ENCODE results near the gene TLR4.

TLR4 gene

DNA sequence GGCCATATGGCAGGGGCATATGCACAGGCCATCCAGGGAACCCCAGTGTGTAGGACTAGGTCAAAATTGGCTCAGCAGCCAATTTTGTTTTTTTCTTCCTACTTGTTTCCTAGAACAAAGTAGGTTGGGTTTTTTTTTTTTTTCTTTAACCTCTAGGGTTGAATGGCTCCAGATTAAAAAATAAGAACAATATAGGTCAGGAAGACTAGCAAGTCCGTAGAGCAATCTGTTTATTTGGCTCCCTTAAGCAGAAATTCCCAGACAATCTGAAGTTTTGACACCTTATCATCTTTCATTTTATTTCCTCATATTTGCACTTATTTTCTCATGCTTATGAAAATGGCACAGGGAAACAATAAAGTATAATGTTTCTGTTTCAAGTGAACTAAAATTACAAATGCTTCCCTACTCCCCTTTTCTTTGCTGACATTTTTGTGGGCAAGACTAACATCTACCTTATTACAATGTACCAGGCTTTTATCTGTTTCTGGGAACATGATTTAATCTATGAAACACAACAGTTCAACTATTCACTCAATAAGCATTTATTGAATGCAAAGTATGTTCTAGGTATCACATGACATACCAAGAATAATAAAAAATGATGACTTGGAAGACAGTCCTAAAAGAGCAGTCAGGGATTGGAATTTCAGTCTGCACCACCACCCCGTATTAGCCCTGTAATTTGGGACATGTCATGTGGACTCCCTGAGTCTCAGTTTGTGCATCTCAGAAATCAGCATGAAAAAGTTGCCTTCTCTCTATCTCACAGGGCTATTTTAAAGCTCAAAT is 30.5 kb downstream of the TLR4 start:
- DNase-seq (ENCODE audit: extremely low spot score), result no peak
- ChIA-PET CTCF (interaction anchor here (1.5 kb wide), 1 partner anchor 31 kb away, joined by 5 read pairs; no protein-coding TSS in a partner anchor), POLR2A (no interaction called here)
- TF ChIP-seq, protein P1, sequence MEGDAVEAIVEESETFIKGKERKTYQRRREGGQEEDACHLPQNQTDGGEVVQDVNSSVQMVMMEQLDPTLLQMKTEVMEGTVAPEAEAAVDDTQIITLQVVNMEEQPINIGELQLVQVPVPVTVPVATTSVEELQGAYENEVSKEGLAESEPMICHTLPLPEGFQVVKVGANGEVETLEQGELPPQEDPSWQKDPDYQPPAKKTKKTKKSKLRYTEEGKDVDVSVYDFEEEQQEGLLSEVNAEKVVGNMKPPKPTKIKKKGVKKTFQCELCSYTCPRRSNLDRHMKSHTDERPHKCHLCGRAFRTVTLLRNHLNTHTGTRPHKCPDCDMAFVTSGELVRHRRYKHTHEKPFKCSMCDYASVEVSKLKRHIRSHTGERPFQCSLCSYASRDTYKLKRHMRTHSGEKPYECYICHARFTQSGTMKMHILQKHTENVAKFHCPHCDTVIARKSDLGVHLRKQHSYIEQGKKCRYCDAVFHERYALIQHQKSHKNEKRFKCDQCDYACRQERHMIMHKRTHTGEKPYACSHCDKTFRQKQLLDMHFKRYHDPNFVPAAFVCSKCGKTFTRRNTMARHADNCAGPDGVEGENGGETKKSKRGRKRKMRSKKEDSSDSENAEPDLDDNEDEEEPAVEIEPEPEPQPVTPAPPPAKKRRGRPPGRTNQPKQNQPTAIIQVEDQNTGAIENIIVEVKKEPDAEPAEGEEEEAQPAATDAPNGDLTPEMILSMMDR (IDR thresholded peaks at IDR 0.05; ENCODE audit: control extremely low read depth, extremely low read depth, low read depth, missing control alignments), result no peak

DNA sequence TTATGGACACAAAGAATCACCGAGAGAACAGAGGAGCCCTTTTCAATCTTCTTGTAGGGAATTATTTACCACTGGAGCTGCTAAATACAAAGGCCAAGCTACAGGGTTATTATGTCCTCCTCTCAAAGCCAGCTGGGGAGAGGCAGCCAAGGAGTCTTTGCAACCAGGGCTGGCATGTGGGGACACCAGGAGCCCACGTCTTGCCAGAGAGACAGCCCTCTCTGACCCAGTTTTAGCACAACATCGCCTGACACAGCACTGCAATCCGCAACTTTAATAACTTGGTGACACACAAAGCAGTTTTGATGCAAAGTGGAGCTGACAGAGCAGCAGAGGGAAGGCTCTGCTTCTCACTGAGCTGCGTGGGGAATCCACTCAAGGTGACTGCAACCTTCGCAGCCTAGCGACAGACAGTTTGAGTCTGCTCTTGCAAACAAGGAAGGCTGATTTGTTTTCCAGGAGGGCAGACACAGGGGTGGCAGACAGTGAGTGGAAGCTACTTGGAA is 33.6 kb downstream of the TLR4 start:
- POLR2A ChIA-PET, result interaction anchor here (0.5 kb wide), 1 partner anchor 1528 kb away, joined by 3 read pairs; no protein-coding TSS in a partner anchor
- no peak for DNase-seq (ENCODE audit: extremely low spot score)
- CTCF ChIA-PET, result interaction anchor here (0.9 to 1.3 kb wide), 3 partner anchors 11 to 14 kb away, joined by 3 to 4 read pairs (median 3); no protein-coding TSS in a partner anchor
- TF ChIP-seq, protein P1 (IDR thresholded peaks at IDR 0.05; ENCODE audit: control extremely low read depth, extremely low read depth, low read depth, missing control alignments), result no peak

- CTCF ChIA-PET, result no interaction called here
- no peak for DNase-seq (ENCODE audit: extremely low spot score)
- POLR2A ChIA-PET, result no interaction called here
- TF ChIP-seq, protein P1 (IDR thresholded peaks at IDR 0.05; ENCODE audit: control extremely low read depth, extremely low read depth, low read depth, missing control alignments), result no peak
These were observed 35.0 kb downstream of the TLR4 start for GRCh38 chr9:117739206-117739605.

DNA sequence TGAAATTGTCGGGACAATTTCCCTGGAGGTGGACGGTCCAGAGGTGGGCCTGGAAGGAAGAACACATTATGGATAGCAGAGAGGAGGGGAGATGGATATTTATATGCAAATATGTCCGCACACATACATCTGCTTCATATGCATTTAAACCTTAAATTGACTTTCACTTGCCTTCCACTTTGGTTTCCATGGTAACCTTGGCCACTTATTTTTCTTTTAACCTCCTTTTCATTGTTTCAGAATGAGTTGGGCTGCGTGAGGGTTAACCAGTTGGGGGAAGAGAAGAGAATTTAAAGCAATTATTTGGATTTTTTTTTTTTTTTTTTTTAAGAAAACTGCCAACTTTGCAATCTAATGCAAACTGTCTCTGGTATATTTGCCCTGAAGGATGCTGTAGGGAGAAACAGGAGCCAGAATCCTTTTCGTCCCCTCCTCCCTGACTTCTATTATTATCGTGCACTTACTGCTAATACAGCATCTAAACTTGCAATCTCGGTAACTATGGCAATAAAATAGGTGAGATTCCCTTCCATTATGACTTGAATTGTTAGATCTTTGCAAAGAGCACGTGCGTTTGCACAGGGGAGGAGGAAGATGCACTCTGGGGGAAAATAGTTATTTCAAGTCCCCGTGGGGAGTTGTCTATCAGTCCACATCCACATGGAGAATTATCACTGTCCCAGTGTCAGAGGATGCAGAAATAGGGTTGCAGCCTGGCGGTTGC is 35.6 kb downstream of the TLR4 start:
- DNase-seq (ENCODE audit: extremely low spot score), result no peak
- TF ChIP-seq, protein P1 (IDR thresholded peaks at IDR 0.05; ENCODE audit: control extremely low read depth, extremely low read depth, low read depth, missing control alignments), result no peak
- ChIA-PET CTCF (interaction anchor here (1.4 kb wide), 1 partner anchor 21 kb away, joined by 3 read pairs; no protein-coding TSS in a partner anchor), POLR2A (no interaction called here)

- TF ChIP-seq, protein P1 (IDR thresholded peaks at IDR 0.05; ENCODE audit: control extremely low read depth, extremely low read depth, low read depth, missing control alignments), result no peak
- DNase-seq (ENCODE audit: extremely low spot score), result no peak
- ChIA-PET CTCF (interaction anchor here (1.1 to 1.7 kb wide), 3 partner anchors 10 to 30 kb away, joined by 3 read pairs; no protein-coding TSS in a partner anchor), POLR2A (no interaction called here)
These were observed 37.9 kb downstream of the TLR4 start for GRCh38 chr9:117742131-117742530.

- no peak for DNase-seq (ENCODE audit: extremely low spot score)
- TF ChIP-seq, protein P1 (IDR thresholded peaks at IDR 0.05; ENCODE audit: control extremely low read depth, extremely low read depth, low read depth, missing control alignments), result no peak
- ChIA-PET CTCF (no interaction called here), POLR2A (no interaction called here)
These were observed 40.2 kb downstream of the TLR4 start for GRCh38 chr9:117744369-117744768.

All from GM10248 (cell line).